GM23338 (cell line): ENCODE results near the gene CDK13.

Source experiments
- CREB1 ChIP-seq: fragments of 250-450 bp; sonication (Bioruptor Pico); IDR thresholded peaks from 2 replicates; pipeline ENCODE4 v1.5.0; 2020; ENCODE audit warnings: low read depth, mild to moderate bottlenecking, moderate library complexity
- CTCF ChIP-seq, 2 experiments: fragments of 200-600 bp in 1 of 2; sonication (generic) in 1 of 2; conservative IDR thresholded peaks; 2 replicates each; pipeline versions ENCODE4 v1.5.1 to v1.6.1; 2016 to 2017; ENCODE audit warnings: antibody characterized with exemption in 2 of 2, low read depth in 2 of 2, mild to moderate bottlenecking in 2 of 2, moderate library complexity in 1 of 2
- EZH2 ChIP-seq: fragments of 200-600 bp; sonication (generic); IDR thresholded peaks from one replicate; pipeline ENCODE4 v1.8.0; 2017; ENCODE audit warnings: antibody characterized with exemption, mild to moderate bottlenecking, low read depth; ENCODE audit not compliant: unreplicated experiment
- EZH2phosphoT487 ChIP-seq: fragments of 200-600 bp; sonication (generic); IDR thresholded peaks from one replicate; pipeline ENCODE4 v1.8.1; 2018; ENCODE audit warnings: antibody characterized with exemption; ENCODE audit not compliant: unreplicated experiment
- JUNB ChIP-seq: IDR thresholded peaks from one replicate; pipeline ENCODE4 v1.6.1; 2016; ENCODE audit warnings: antibody characterized with exemption; ENCODE audit not compliant: unreplicated experiment
- NANOG ChIP-seq: IDR thresholded peaks from 2 replicates; pipeline ENCODE4 v1.6.1; 2016; ENCODE audit warnings: antibody characterized with exemption, borderline replicate concordance
- POLR2AphosphoS5 ChIP-seq: IDR thresholded peaks from 2 replicates; pipeline ENCODE4 v1.6.1; 2016; ENCODE audit warnings: antibody characterized with exemption, low read depth
- TF ChIP-seq, protein P1 (sequence below): fragments of 250-450 bp; sonication (Bioruptor Pico); IDR thresholded peaks from 2 replicates; pipeline ENCODE4 v1.5.0; 2020; ENCODE audit warnings: mild to moderate bottlenecking, moderate library complexity
- TF ChIP-seq, protein P2 (sequence below): IDR thresholded peaks from one replicate; pipeline ENCODE4 v1.6.1; 2018; ENCODE audit warnings: antibody characterized with exemption; ENCODE audit not compliant: unreplicated experiment

DNA sequence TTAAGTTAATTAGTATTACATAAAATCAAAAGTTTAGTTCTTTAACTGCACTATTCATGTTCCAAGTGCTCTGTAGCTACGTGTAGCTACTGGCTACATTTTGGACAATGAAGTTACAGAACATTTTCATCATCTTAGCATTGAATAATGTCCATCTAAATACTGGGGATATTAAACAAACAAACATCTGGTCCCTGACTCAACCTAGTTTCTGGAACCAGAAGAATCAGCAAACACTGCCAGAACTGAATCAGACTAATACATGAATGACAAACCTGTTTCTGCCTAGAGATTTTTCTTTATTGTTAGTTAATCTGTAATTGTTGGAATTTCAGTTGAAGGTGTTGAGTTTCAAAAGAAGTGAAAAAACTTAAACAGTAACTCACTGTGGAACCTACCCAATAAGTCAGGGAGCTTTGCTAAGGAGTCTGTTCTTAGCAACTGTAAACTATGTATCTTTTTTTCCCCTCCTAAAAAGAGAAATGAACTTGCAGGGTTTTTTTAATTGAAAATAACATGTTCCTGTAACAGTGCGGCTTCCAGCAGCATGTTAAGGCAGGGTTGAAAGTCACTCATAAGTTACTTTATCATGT is 58.3 kb downstream of the CDK13 start:
- TF ChIP-seq CREB1 (CRISPR knock-in tag) = no peak
- no peak for TF ChIP-seq CTCF (conservative IDR thresholded peaks at IDR 0.05; ENCODE audit: low read depth in 2 of 2)
- TF ChIP-seq EZH2 = no peak
- no peak for TF ChIP-seq POLR2AphosphoS5
- TF ChIP-seq, protein P1, sequence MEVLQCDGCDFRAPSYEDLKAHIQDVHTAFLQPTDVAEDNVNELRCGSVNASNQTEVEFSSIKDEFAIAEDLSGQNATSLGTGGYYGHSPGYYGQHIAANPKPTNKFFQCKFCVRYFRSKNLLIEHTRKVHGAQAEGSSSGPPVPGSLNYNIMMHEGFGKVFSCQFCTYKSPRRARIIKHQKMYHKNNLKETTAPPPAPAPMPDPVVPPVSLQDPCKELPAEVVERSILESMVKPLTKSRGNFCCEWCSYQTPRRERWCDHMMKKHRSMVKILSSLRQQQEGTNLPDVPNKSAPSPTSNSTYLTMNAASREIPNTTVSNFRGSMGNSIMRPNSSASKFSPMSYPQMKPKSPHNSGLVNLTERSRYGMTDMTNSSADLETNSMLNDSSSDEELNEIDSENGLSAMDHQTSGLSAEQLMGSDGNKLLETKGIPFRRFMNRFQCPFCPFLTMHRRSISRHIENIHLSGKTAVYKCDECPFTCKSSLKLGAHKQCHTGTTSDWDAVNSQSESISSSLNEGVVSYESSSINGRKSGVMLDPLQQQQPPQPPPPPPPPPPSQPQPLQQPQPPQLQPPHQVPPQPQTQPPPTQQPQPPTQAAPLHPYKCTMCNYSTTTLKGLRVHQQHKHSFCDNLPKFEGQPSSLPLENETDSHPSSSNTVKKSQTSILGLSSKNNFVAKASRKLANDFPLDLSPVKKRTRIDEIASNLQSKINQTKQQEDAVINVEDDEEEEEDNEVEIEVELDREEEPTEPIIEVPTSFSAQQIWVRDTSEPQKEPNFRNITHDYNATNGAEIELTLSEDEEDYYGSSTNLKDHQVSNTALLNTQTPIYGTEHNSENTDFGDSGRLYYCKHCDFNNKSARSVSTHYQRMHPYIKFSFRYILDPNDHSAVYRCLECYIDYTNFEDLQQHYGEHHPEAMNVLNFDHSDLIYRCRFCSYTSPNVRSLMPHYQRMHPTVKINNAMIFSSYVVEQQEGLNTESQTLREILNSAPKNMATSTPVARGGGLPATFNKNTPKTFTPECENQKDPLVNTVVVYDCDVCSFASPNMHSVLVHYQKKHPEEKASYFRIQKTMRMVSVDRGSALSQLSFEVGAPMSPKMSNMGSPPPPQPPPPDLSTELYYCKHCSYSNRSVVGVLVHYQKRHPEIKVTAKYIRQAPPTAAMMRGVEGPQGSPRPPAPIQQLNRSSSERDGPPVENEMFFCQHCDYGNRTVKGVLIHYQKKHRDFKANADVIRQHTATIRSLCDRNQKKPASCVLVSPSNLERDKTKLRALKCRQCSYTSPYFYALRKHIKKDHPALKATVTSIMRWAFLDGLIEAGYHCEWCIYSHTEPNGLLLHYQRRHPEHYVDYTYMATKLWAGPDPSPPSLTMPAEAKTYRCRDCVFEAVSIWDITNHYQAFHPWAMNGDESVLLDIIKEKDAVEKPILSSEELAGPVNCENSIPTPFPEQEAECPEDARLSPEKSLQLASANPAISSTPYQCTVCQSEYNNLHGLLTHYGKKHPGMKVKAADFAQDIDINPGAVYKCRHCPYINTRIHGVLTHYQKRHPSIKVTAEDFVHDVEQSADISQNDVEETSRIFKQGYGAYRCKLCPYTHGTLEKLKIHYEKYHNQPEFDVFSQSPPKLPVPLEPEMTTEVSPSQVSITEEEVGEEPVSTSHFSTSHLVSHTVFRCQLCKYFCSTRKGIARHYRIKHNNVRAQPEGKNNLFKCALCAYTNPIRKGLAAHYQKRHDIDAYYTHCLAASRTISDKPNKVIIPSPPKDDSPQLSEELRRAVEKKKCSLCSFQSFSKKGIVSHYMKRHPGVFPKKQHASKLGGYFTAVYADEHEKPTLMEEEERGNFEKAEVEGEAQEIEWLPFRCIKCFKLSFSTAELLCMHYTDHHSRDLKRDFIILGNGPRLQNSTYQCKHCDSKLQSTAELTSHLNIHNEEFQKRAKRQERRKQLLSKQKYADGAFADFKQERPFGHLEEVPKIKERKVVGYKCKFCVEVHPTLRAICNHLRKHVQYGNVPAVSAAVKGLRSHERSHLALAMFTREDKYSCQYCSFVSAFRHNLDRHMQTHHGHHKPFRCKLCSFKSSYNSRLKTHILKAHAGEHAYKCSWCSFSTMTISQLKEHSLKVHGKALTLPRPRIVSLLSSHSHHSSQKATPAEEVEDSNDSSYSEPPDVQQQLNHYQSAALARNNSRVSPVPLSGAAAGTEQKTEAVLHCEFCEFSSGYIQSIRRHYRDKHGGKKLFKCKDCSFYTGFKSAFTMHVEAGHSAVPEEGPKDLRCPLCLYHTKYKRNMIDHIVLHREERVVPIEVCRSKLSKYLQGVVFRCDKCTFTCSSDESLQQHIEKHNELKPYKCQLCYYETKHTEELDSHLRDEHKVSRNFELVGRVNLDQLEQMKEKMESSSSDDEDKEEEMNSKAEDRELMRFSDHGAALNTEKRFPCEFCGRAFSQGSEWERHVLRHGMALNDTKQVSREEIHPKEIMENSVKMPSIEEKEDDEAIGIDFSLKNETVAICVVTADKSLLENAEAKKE (CRISPR knock-in tag) = no peak
- TF ChIP-seq, protein P2, sequence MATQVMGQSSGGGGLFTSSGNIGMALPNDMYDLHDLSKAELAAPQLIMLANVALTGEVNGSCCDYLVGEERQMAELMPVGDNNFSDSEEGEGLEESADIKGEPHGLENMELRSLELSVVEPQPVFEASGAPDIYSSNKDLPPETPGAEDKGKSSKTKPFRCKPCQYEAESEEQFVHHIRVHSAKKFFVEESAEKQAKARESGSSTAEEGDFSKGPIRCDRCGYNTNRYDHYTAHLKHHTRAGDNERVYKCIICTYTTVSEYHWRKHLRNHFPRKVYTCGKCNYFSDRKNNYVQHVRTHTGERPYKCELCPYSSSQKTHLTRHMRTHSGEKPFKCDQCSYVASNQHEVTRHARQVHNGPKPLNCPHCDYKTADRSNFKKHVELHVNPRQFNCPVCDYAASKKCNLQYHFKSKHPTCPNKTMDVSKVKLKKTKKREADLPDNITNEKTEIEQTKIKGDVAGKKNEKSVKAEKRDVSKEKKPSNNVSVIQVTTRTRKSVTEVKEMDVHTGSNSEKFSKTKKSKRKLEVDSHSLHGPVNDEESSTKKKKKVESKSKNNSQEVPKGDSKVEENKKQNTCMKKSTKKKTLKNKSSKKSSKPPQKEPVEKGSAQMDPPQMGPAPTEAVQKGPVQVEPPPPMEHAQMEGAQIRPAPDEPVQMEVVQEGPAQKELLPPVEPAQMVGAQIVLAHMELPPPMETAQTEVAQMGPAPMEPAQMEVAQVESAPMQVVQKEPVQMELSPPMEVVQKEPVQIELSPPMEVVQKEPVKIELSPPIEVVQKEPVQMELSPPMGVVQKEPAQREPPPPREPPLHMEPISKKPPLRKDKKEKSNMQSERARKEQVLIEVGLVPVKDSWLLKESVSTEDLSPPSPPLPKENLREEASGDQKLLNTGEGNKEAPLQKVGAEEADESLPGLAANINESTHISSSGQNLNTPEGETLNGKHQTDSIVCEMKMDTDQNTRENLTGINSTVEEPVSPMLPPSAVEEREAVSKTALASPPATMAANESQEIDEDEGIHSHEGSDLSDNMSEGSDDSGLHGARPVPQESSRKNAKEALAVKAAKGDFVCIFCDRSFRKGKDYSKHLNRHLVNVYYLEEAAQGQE = no peak
- no peak for TF ChIP-seq EZH2phosphoT487
- TF ChIP-seq JUNB = no peak
- TF ChIP-seq NANOG = no peak
